ENCODE results near the gene ALK. TPM values are rescaled to one million over a fixed set of nuclear protein-coding genes. Genes with fewer than 3 reads are reported as not detected.

Gene ALK
- total RNA-seq, 1 donor: under 0.01 TPM

DNA sequence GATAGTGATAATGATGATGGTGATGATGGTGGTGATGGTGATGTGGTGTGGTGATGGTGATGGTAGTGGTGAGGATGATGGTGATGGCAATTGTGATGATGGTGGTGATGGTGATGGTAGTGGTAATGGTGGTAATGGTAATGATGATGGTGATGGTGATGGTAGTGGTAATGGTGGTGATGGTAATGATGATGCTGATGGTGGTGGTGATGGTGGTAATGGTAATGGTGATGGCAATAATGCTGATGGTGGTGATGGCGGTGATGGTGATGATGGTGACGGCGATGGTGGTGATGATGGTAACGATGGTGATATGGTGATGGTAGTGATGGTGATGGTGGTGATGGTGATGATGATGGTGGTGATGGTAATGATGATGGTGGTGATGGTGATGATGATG, 45.0 kb downstream of the ALK start:
- Histone ChIP-seq H3K79me2 (ENCODE audit: insufficient read depth, low read length) (no peaks in the 10 kb centered on the region), H3K27ac (ENCODE audit: low read depth, low read length) (no peak overlapping the region), H4K20me1 (ENCODE audit: insufficient read depth, low read length) (no peaks in the 10 kb centered on the region), H3K4me1 (ENCODE audit: insufficient read depth, low read length) (no peaks in the 10 kb centered on the region), H3K27me3 (ENCODE audit: insufficient read depth, low read length) (no peaks in the 10 kb centered on the region), H3K4me2 (ENCODE audit: insufficient read depth, low read length) (no peak overlapping the region), H3K4me3 (ENCODE audit: insufficient read depth, low read length) (no peak overlapping the region), H3K9me3 (ENCODE audit: low read depth, low read length) (no peaks in the 10 kb centered on the region), H2AFZ (ENCODE audit: low read length) (no peak overlapping the region), H3K36me3 (ENCODE audit: insufficient read depth, low read length) (no peaks in the 10 kb centered on the region)
- DNase-seq (ENCODE audit: insufficient read length, low spot score, missing footprints): no peak
- TF ChIP-seq, protein P1, sequence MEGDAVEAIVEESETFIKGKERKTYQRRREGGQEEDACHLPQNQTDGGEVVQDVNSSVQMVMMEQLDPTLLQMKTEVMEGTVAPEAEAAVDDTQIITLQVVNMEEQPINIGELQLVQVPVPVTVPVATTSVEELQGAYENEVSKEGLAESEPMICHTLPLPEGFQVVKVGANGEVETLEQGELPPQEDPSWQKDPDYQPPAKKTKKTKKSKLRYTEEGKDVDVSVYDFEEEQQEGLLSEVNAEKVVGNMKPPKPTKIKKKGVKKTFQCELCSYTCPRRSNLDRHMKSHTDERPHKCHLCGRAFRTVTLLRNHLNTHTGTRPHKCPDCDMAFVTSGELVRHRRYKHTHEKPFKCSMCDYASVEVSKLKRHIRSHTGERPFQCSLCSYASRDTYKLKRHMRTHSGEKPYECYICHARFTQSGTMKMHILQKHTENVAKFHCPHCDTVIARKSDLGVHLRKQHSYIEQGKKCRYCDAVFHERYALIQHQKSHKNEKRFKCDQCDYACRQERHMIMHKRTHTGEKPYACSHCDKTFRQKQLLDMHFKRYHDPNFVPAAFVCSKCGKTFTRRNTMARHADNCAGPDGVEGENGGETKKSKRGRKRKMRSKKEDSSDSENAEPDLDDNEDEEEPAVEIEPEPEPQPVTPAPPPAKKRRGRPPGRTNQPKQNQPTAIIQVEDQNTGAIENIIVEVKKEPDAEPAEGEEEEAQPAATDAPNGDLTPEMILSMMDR (IDR thresholded peaks at IDR 0.05; ENCODE audit: extremely low read depth, low read depth, low read length): no peak

DNA sequence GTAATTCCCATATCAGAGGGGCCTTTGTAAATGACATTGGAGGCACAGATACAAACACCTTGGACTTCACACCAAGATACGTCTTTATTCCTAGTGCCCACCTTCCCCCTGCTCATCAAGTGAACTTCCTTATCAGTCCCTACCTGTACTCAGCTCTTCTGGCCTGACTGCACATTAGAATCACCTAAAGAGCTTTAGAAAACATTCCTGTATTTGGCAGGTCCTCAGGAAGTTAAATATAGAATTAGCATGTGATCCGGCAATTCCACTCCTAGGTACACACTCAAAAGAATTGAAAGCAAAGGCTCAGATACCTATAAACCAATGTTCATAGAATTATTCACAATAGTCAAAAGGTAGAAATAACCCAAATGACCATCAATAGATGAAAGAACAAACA, 46.6 kb downstream of the ALK start:
- TF ChIP-seq, protein P1 (IDR thresholded peaks at IDR 0.05; ENCODE audit: extremely low read depth, low read depth, low read length): no peak
- no peak overlapping the region for H3K4me3 ChIP-seq (ENCODE audit: insufficient read depth, low read length)
- H3K27ac ChIP-seq (ENCODE audit: low read depth, low read length): no peak overlapping the region
- no peaks in the 10 kb centered on the region for H3K79me2 ChIP-seq (ENCODE audit: insufficient read depth, low read length)
- H3K4me1 ChIP-seq (ENCODE audit: insufficient read depth, low read length): no peaks in the 10 kb centered on the region
- no peak overlapping the region for H3K4me2 ChIP-seq (ENCODE audit: insufficient read depth, low read length)
- DNase-seq (ENCODE audit: insufficient read length, low spot score, missing footprints): no peak
- H3K36me3 ChIP-seq (ENCODE audit: insufficient read depth, low read length): no peaks in the 10 kb centered on the region
- no peaks in the 10 kb centered on the region for H3K27me3 ChIP-seq (ENCODE audit: insufficient read depth, low read length)
- H2AFZ ChIP-seq (ENCODE audit: low read length): no peak overlapping the region
- no peaks in the 10 kb centered on the region for H3K9me3 ChIP-seq (ENCODE audit: low read depth, low read length)
- H4K20me1 ChIP-seq (ENCODE audit: insufficient read depth, low read length): no peaks in the 10 kb centered on the region

DNA sequence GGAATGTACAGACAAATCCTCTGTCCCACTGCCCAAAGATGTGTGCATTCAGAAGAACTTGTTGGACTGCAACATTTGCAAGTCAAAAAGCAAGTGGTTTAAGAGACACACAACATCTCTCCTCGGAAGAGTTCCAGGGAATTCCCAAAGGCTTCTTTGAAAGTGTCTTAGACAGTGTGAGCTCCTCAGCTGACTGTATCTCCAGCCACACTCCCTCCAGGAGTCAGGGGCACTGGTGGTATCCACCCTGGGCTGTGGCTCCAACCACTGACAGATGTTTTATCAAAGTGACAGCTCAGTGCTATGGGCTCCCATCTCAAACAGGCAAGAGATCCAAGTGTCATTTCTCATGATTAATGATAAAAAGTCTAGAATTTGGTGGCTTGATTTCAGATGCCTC, 48.5 kb downstream of the ALK start:
- Histone ChIP-seq H3K79me2 (ENCODE audit: insufficient read depth, low read length) (no peaks in the 10 kb centered on the region), H3K27ac (ENCODE audit: low read depth, low read length) (no peak overlapping the region), H3K36me3 (ENCODE audit: insufficient read depth, low read length) (no peaks in the 10 kb centered on the region), H3K4me3 (ENCODE audit: insufficient read depth, low read length) (no peak overlapping the region), H3K4me1 (ENCODE audit: insufficient read depth, low read length) (no peaks in the 10 kb centered on the region), H3K27me3 (ENCODE audit: insufficient read depth, low read length) (no peaks in the 10 kb centered on the region), H3K9me3 (ENCODE audit: low read depth, low read length) (no peaks in the 10 kb centered on the region), H3K4me2 (ENCODE audit: insufficient read depth, low read length) (no peak overlapping the region), H2AFZ (ENCODE audit: low read length) (no peak overlapping the region), H4K20me1 (ENCODE audit: insufficient read depth, low read length) (no peaks in the 10 kb centered on the region)
- TF ChIP-seq, protein P1 (IDR thresholded peaks at IDR 0.05; ENCODE audit: extremely low read depth, low read depth, low read length): no peak
- no peak for DNase-seq (ENCODE audit: insufficient read length, low spot score, missing footprints)

DNA sequence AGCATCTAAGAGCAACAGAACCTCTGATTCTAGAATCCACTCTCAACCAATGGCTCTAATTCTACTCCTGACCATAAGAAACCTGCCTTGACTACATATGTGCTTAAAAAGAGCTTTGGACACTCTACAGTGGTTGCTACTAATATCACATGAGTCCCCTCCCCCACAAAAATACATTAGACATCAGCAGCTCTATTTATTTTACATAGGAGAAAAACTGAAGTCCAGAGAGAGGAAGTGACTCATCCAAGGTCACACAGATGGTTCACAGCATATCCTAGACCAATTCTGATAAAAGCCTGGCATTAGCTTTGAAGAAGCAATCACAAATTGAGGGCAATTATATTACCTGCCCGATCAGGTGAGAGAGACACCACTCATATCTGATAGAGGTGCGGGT, 49.8 kb downstream of the ALK start:
- no peaks in the 10 kb centered on the region for H3K27me3 ChIP-seq (ENCODE audit: insufficient read depth, low read length)
- no peaks in the 10 kb centered on the region for H3K79me2 ChIP-seq (ENCODE audit: insufficient read depth, low read length)
- no peak overlapping the region for H3K27ac ChIP-seq (ENCODE audit: low read depth, low read length)
- H3K9me3 ChIP-seq (ENCODE audit: low read depth, low read length): no peaks in the 10 kb centered on the region
- no peak overlapping the region for H3K4me2 ChIP-seq (ENCODE audit: insufficient read depth, low read length)
- no peaks in the 10 kb centered on the region for H3K4me1 ChIP-seq (ENCODE audit: insufficient read depth, low read length)
- H4K20me1 ChIP-seq (ENCODE audit: insufficient read depth, low read length): no peaks in the 10 kb centered on the region
- no peak for DNase-seq (ENCODE audit: insufficient read length, low spot score, missing footprints)
- H3K36me3 ChIP-seq (ENCODE audit: insufficient read depth, low read length): no peaks in the 10 kb centered on the region
- no peak overlapping the region for H2AFZ ChIP-seq (ENCODE audit: low read length)
- TF ChIP-seq, protein P1 (IDR thresholded peaks at IDR 0.05; ENCODE audit: extremely low read depth, low read depth, low read length): no peak
- H3K4me3 ChIP-seq (ENCODE audit: insufficient read depth, low read length): no peak overlapping the region

All from osteoblast (primary cell).